Spleen (tissue), 7 donors: ENCODE data around the gene S100B.

Experiments used
- POLR2AphosphoS5 ChIP-seq, 3 donors: sonication (generic); formaldehyde crosslinking; IDR thresholded peaks; one replicate each; pipeline ENCODE4 v1.5.1; 2017; ENCODE audit warnings: antibody characterized with exemption in 3 of 3
- TF ChIP-seq, protein P1 (sequence below), 11 experiments: fragments of 200-600 bp in 7 of 11; fragments of 450-650 bp in 4 of 11; sonication (generic) in 4 of 11; IDR thresholded peaks in 8 of 11; conservative IDR thresholded peaks in 3 of 11; 1 replicate in 7 of 11; 2 replicates in 4 of 11; pipeline versions ENCODE4 v1.4.0 to v1.8.0; 2016 to 2021; ENCODE audit warnings: antibody characterized with exemption in 11 of 11, inconsistent platforms in 4 of 11, mild to moderate bottlenecking in 1 of 11
- donor health status: DM: no; HTN: no; CAD: no; lungs with moderate emphysema.
- donor health status: DM: no; HTN: no; CAD: no.
- donor health status: DM: no; HTN: no; CAD: no.

GRCh38 chr21:46650476-46651098, 45.7 kb upstream of the S100B start:
- TF ChIP-seq, protein P1, sequence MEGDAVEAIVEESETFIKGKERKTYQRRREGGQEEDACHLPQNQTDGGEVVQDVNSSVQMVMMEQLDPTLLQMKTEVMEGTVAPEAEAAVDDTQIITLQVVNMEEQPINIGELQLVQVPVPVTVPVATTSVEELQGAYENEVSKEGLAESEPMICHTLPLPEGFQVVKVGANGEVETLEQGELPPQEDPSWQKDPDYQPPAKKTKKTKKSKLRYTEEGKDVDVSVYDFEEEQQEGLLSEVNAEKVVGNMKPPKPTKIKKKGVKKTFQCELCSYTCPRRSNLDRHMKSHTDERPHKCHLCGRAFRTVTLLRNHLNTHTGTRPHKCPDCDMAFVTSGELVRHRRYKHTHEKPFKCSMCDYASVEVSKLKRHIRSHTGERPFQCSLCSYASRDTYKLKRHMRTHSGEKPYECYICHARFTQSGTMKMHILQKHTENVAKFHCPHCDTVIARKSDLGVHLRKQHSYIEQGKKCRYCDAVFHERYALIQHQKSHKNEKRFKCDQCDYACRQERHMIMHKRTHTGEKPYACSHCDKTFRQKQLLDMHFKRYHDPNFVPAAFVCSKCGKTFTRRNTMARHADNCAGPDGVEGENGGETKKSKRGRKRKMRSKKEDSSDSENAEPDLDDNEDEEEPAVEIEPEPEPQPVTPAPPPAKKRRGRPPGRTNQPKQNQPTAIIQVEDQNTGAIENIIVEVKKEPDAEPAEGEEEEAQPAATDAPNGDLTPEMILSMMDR (IDR thresholded peaks at IDR 0.05 in 8 of 11, conservative IDR thresholded peaks at IDR 0.05 in 3 of 11), result no peak
- TF ChIP-seq POLR2AphosphoS5 (IDR thresholded peaks at IDR 0.05), result peak in 1 of 3 donors; percentile 19
